HFFc6 (cell line): ENCODE measurements around the gene LAMC3. TPM values are rescaled to one million over a fixed set of nuclear protein-coding genes. Genes with fewer than 3 reads are reported as not detected.

Experiments
- DNase-seq: peaks from one replicate; pipeline ENCODE4 v3.0.0-alpha.2; 2018
- H3K27ac Mint-ChIP-seq: 2 replicates; pipeline ENCODE4 v1.8.0; 2020; ENCODE audit warnings: mild to moderate bottlenecking, mixed read lengths
- H3K27me3 Mint-ChIP-seq: 2 replicates; pipeline ENCODE4 v1.8.0; 2021; ENCODE audit warnings: mild to moderate bottlenecking, moderate library complexity, mixed read lengths; ENCODE audit not compliant: insufficient read depth
- H3K36me3 Mint-ChIP-seq: 2 replicates; pipeline ENCODE4 v1.8.0; 2021; ENCODE audit warnings: low read depth, mixed read lengths
- H3K4me1 Mint-ChIP-seq: 2 replicates; pipeline ENCODE4 v1.8.0; 2020; ENCODE audit warnings: low read depth, mixed read lengths
- H3K4me3 Mint-ChIP-seq: 2 replicates; pipeline ENCODE4 v1.8.0; 2020; ENCODE audit warnings: mild to moderate bottlenecking, moderate library complexity, mixed read lengths
- H3K9me3 Mint-ChIP-seq: 2 replicates; pipeline ENCODE4 v1.8.0; 2020; ENCODE audit warnings: mild to moderate bottlenecking, mixed read lengths
- CTCF ChIP-seq: fragments of 200-600 bp; sonication (generic); IDR thresholded peaks from 2 replicates; pipeline ENCODE4 v1.5.0; 2021; ENCODE audit warnings: antibody characterized with exemption, mild to moderate bottlenecking
- total RNA-seq, 6 experiments: library from RNA; stranded (reverse); fragmentation: NEBNext Ultra II Directional; extraction: Animal tissue kit (Norgen Biotek cat#: 25700); gene quantifications; 2 replicates in 1 of 6; 3 replicates in 5 of 6; pipeline ENCODE4 v1.2.3, GENCODE V29; 2021

Gene LAMC3
- total RNA-seq, 6 experiments from 2014 or later = not detected

- Mint-ChIP-seq H3K36me3 (no peaks in the 10 kb centered on the region), H3K9me3 (no peaks in the 10 kb centered on the region), H3K27me3 (peaks cover 35% of the 10 kb centered on the region), H3K27ac (no peak overlapping the region), H3K4me1 (peaks cover 6% of the 10 kb centered on the region; the same call in 1 of the 2 replicates), H3K4me3 (no peak overlapping the region)
- no peak for TF ChIP-seq CTCF
- DNase-seq = no peak
Observed at GRCh38 chr9:131001021-131001420, 8.0 kb upstream of the LAMC3 start.

- H3K27me3 Mint-ChIP-seq = peaks cover 36% of the 10 kb centered on the region
- DNase-seq = no peak
- no peaks in the 10 kb centered on the region for H3K9me3 Mint-ChIP-seq
- H3K27ac Mint-ChIP-seq = no peak overlapping the region
- no peaks in the 10 kb centered on the region for H3K36me3 Mint-ChIP-seq
- no peak for TF ChIP-seq CTCF
- no peak overlapping the region for H3K4me3 Mint-ChIP-seq
- H3K4me1 Mint-ChIP-seq = peaks cover 6% of the 10 kb centered on the region; the same call in 1 of the 2 replicates
Observed at GRCh38 chr9:131001990-131002389, 7.0 kb upstream of the LAMC3 start.

GRCh38 chr9:131006601-131007000, 2.4 kb upstream of the LAMC3 start:
- DNase-seq = no peak
- Mint-ChIP-seq H3K27me3 (peaks cover 39% of the 10 kb centered on the region), H3K4me3 (no peak overlapping the region), H3K4me1 (no peaks in the 10 kb centered on the region), H3K27ac (no peak overlapping the region), H3K36me3 (no peaks in the 10 kb centered on the region), H3K9me3 (no peaks in the 10 kb centered on the region)
- no peak for TF ChIP-seq CTCF

GRCh38 chr9:131008086-131008485, 888 bp upstream of the LAMC3 start:
- Mint-ChIP-seq H3K9me3 (no peaks in the 10 kb centered on the region), H3K36me3 (no peaks in the 10 kb centered on the region), H3K4me1 (peaks cover 7% of the 10 kb centered on the region), H3K27ac (no peak overlapping the region), H3K27me3 (peaks cover 40% of the 10 kb centered on the region), H3K4me3 (no peak overlapping the region)
- no peak for DNase-seq
- TF ChIP-seq CTCF = no peak

- Mint-ChIP-seq H3K9me3 (no peaks in the 10 kb centered on the region), H3K27me3 (peaks cover 36% of the 10 kb centered on the region), H3K36me3 (no peaks in the 10 kb centered on the region), H3K4me3 (peak overlapping the region; percentile 53), H3K27ac (no peak overlapping the region), H3K4me1 (peaks cover 7% of the 10 kb centered on the region)
- TF ChIP-seq CTCF = no peak
- no peak for DNase-seq
Observed at GRCh38 chr9:131008563-131008908, 438 bp upstream of the LAMC3 start.
